ENCODE results near the gene DNAI1.

Gene DNAI1

GRCh38 chr9:34440017-34440416 is 18.6 kb upstream of the DNAI1 start:
- Histone ChIP-seq H3K27me3 (ENCODE audit: insufficient read depth, low read depth) (no peaks in the 10 kb centered on the region), H3K79me2 (ENCODE audit: insufficient read depth, low read depth) (no peaks in the 10 kb centered on the region), H3K4me2 (no peak overlapping the region), H2AFZ (ENCODE audit: low read depth) (no peak overlapping the region), H3K36me3 (ENCODE audit: insufficient read depth) (no peaks in the 10 kb centered on the region), H3K9ac (no peak overlapping the region), H4K20me1 (ENCODE audit: insufficient read depth) (no peaks in the 10 kb centered on the region), H3K4me3 (IDR thresholded peaks at IDR 0.05; ENCODE audit: insufficient read depth, low read depth, low read length) (no peak overlapping the region), H3K27ac (no peak overlapping the region), H3K4me1 (ENCODE audit: low read depth, poor library complexity, severe bottlenecking) (no peaks in the 10 kb centered on the region)
- no peak for TF ChIP-seq CTCF (conservative IDR thresholded peaks at IDR 0.05; ENCODE audit: low read depth, low read length)

- no peak overlapping the region for H2AFZ ChIP-seq (ENCODE audit: low read depth)
- no peaks in the 10 kb centered on the region for H3K79me2 ChIP-seq (ENCODE audit: insufficient read depth, low read depth)
- no peaks in the 10 kb centered on the region for H3K4me1 ChIP-seq (ENCODE audit: low read depth, poor library complexity, severe bottlenecking)
- H4K20me1 ChIP-seq (ENCODE audit: insufficient read depth) = no peaks in the 10 kb centered on the region
- no peak overlapping the region for H3K9ac ChIP-seq
- no peak overlapping the region for H3K27ac ChIP-seq
- H3K27me3 ChIP-seq (ENCODE audit: insufficient read depth, low read depth) = no peaks in the 10 kb centered on the region
- H3K36me3 ChIP-seq (ENCODE audit: insufficient read depth) = no peaks in the 10 kb centered on the region
- H3K4me2 ChIP-seq = no peak overlapping the region
- TF ChIP-seq CTCF (conservative IDR thresholded peaks at IDR 0.05; ENCODE audit: low read depth, low read length) = no peak
- no peak overlapping the region for H3K4me3 ChIP-seq (IDR thresholded peaks at IDR 0.05; ENCODE audit: insufficient read depth, low read depth, low read length)
These were observed 15.8 kb upstream of the DNAI1 start for GRCh38 chr9:34442770-34443169.

GRCh38 chr9:34443533-34443932 is 15.1 kb upstream of the DNAI1 start:
- Histone ChIP-seq H3K27me3 (ENCODE audit: insufficient read depth, low read depth) (no peaks in the 10 kb centered on the region), H3K4me1 (ENCODE audit: low read depth, poor library complexity, severe bottlenecking) (no peaks in the 10 kb centered on the region), H3K4me3 (IDR thresholded peaks at IDR 0.05; ENCODE audit: insufficient read depth, low read depth, low read length) (no peak overlapping the region), H3K79me2 (ENCODE audit: insufficient read depth, low read depth) (no peaks in the 10 kb centered on the region), H4K20me1 (ENCODE audit: insufficient read depth) (no peaks in the 10 kb centered on the region), H3K27ac (no peak overlapping the region), H3K36me3 (ENCODE audit: insufficient read depth) (no peaks in the 10 kb centered on the region), H3K4me2 (no peak overlapping the region), H2AFZ (ENCODE audit: low read depth) (no peak overlapping the region), H3K9ac (no peak overlapping the region)
- no peak for TF ChIP-seq CTCF (conservative IDR thresholded peaks at IDR 0.05; ENCODE audit: low read depth, low read length)

- H3K27ac ChIP-seq = no peak overlapping the region
- H3K79me2 ChIP-seq (ENCODE audit: insufficient read depth, low read depth) = no peaks in the 10 kb centered on the region
These were observed 14.6 kb upstream of the DNAI1 start for GRCh38 chr9:34443976-34444375.

More at GRCh38 chr9:34443976-34444375, 14.6 kb upstream of the DNAI1 start:
- H3K9ac ChIP-seq = no peak overlapping the region
- no peaks in the 10 kb centered on the region for H4K20me1 ChIP-seq (ENCODE audit: insufficient read depth)
- no peaks in the 10 kb centered on the region for H3K36me3 ChIP-seq (ENCODE audit: insufficient read depth)
- no peaks in the 10 kb centered on the region for H3K4me1 ChIP-seq (ENCODE audit: low read depth, poor library complexity, severe bottlenecking)
- no peaks in the 10 kb centered on the region for H3K27me3 ChIP-seq (ENCODE audit: insufficient read depth, low read depth)
- TF ChIP-seq CTCF (conservative IDR thresholded peaks at IDR 0.05; ENCODE audit: low read depth, low read length) = no peak
- no peak overlapping the region for H3K4me2 ChIP-seq
- no peak overlapping the region for H2AFZ ChIP-seq (ENCODE audit: low read depth)
- no peak overlapping the region for H3K4me3 ChIP-seq (IDR thresholded peaks at IDR 0.05; ENCODE audit: insufficient read depth, low read depth, low read length)
